GM21576 (cell line): ENCODE results near the gene MIDN.
"Not testable (repeated sequence)": the region's sequence is repeated elsewhere in the genome, so short reads cannot be mapped to it uniquely, and the experiment has no call there.

ENCODE experiments used
- ATAC-seq: cut with Tn5 transposase; IDR thresholded peaks from one replicate; pipeline ENCODE4 v1.9.1; 2021; ENCODE audit warnings: mild to moderate bottlenecking, moderate library complexity; ENCODE audit not compliant: unreplicated experiment

The MIDN gene

GRCh38 chr19:1290196-1290702 lies 41.9 kb downstream of the MIDN start:
- ATAC-seq = no peak

GRCh38 chr19:1290703-1291651 lies 42.6 kb downstream of the MIDN start:
- ATAC-seq = no peak

- no peak for ATAC-seq
Observed at GRCh38 chr19:1291761-1292418, 43.5 kb downstream of the MIDN start.

GRCh38 chr19:1292419-1293151 lies 44.2 kb downstream of the MIDN start:
- no peak for ATAC-seq

GRCh38 chr19:1293782-1294604 lies 45.6 kb downstream of the MIDN start:
- ATAC-seq = no peak

- ATAC-seq = no peak
Observed at GRCh38 chr19:1294688-1295087, 46.3 kb downstream of the MIDN start.

GRCh38 chr19:1295169-1296012 lies 47.0 kb downstream of the MIDN start:
- no peak for ATAC-seq

- no peak for ATAC-seq
Observed at GRCh38 chr19:1296078-1296477, 47.7 kb downstream of the MIDN start.

GRCh38 chr19:1296575-1297271 lies 48.3 kb downstream of the MIDN start:
- ATAC-seq = no peak

- ATAC-seq = no peak
Observed at GRCh38 chr19:1298235-1298634, 49.9 kb downstream of the MIDN start.

GRCh38 chr19:1299801-1300200 lies 51.4 kb downstream of the MIDN start:
- ATAC-seq = no peak

- ATAC-seq = no peak
Observed at GRCh38 chr19:1300744-1301490, 52.5 kb downstream of the MIDN start.

GRCh38 chr19:1302533-1303239 lies 54.3 kb downstream of the MIDN start:
- ATAC-seq = no peak

GRCh38 chr19:1304197-1304924 lies 56.0 kb downstream of the MIDN start:
- no peak for ATAC-seq

GRCh38 chr19:1305354-1305753 lies 57.0 kb downstream of the MIDN start:
- not testable (repeated sequence) for ATAC-seq

- no peak for ATAC-seq
Observed at GRCh38 chr19:1307320-1307719, 58.9 kb downstream of the MIDN start.

- no peak for ATAC-seq
Observed at GRCh38 chr19:1307755-1308303, 59.4 kb downstream of the MIDN start.
